ENCODE measurements around the gene ATP10A.

The ATP10A gene

GRCh38 chr15:25695875-25696760, 167.0 kb downstream of the ATP10A start:
- DNase-seq = no peak

- no peak for DNase-seq
These were observed 168.3 kb downstream of the ATP10A start for GRCh38 chr15:25694823-25695312.

GRCh38 chr15:25694239-25694584, 168.9 kb downstream of the ATP10A start:
- no peak for DNase-seq

- DNase-seq = no peak
These were observed 169.5 kb downstream of the ATP10A start for GRCh38 chr15:25693321-25694238.

- no peak for DNase-seq
These were observed 171.3 kb downstream of the ATP10A start for GRCh38 chr15:25691544-25692430.

GRCh38 chr15:25690673-25691543, 172.2 kb downstream of the ATP10A start:
- DNase-seq = no peak

GRCh38 chr15:25689592-25689991, 173.5 kb downstream of the ATP10A start:
- DNase-seq = no peak

GRCh38 chr15:25688166-25688565, 175.0 kb downstream of the ATP10A start:
- DNase-seq = no peak

- DNase-seq = no peak
These were observed 175.4 kb downstream of the ATP10A start for GRCh38 chr15:25687689-25688088.

- no peak for DNase-seq
These were observed 175.9 kb downstream of the ATP10A start for GRCh38 chr15:25687276-25687675.

- DNase-seq = no peak
These were observed 176.3 kb downstream of the ATP10A start for GRCh38 chr15:25686780-25687179.

GRCh38 chr15:25684521-25685431, 178.4 kb downstream of the ATP10A start:
- DNase-seq = no peak

- no peak for DNase-seq
These were observed 179.2 kb downstream of the ATP10A start for GRCh38 chr15:25683911-25684310.

- DNase-seq = no peak
These were observed 179.7 kb downstream of the ATP10A start for GRCh38 chr15:25683415-25683814.

GRCh38 chr15:25682340-25682739, 180.8 kb downstream of the ATP10A start:
- DNase-seq = no peak

GRCh38 chr15:25680686-25681025, 182.5 kb downstream of the ATP10A start:
- no peak for DNase-seq

GRCh38 chr15:25679964-25680685, 183.0 kb downstream of the ATP10A start:
- DNase-seq = no peak

- no peak for DNase-seq
These were observed 183.6 kb downstream of the ATP10A start for GRCh38 chr15:25679492-25679891.

- DNase-seq = no peak
These were observed 184.6 kb downstream of the ATP10A start for GRCh38 chr15:25678500-25678855.

All from NCI-H446 (cell line).